Upper lobe of right lung (tissue), 1 donor: Measurements from ENCODE around the gene CCDC14. TPM values are rescaled to one million over a fixed set of nuclear protein-coding genes. Genes with fewer than 3 reads are reported as not detected.
A peak's percentile ranks its signal among the peaks of the same experiment; 100 is the strongest.
"Not testable (repeated sequence)": the region's sequence is repeated elsewhere in the genome, so short reads cannot be mapped to it uniquely, and the experiment has no call there.

ENCODE experiments used
- ATAC-seq: fragments of 200-7000 bp; cut with Tn5 transposase; one replicate; pipeline ENCODE4 v1.9.1; 2020; ENCODE audit warnings: mild to moderate bottlenecking, moderate library complexity
- DNase-seq: peaks from one replicate; pipeline ENCODE4 v3.0.0-alpha.2; 2020
- H3K27ac ChIP-seq: fragments of 200-600 bp; one replicate; pipeline ENCODE4 v1.8.0; 2022
- H3K27me3 ChIP-seq: fragments of 200-600 bp; one replicate; pipeline ENCODE4 v1.8.0; 2022; ENCODE audit warnings: mild to moderate bottlenecking
- H3K36me3 ChIP-seq: fragments of 200-600 bp; one replicate; pipeline ENCODE4 v1.8.0; 2022
- H3K4me1 ChIP-seq: fragments of 200-600 bp; one replicate; pipeline ENCODE4 v1.8.0; 2022
- H3K4me3 ChIP-seq: fragments of 200-600 bp; one replicate; pipeline ENCODE4 v1.8.0; 2022; ENCODE audit warnings: mild to moderate bottlenecking
- H3K9me3 ChIP-seq: fragments of 200-600 bp; one replicate; pipeline ENCODE4 v1.8.0; 2022
- intact Hi-C: fragments of 100-400 bp; cut with DNase I; formaldehyde crosslinking; loops from one replicate; pipeline ENCODE4 v1.11.0; 2022
- long read RNA-seq: library from polyadenylated mRNA; unstranded; transcript quantifications from one replicate; pipeline ENCODE4 v2.0.0, GENCODE V29; 2021
- total RNA-seq: library from RNA; stranded (reverse); fragmentation: NEBNext Ultra II Directional; extraction: Animal tissue kit (Norgen Biotek cat#: 25700); gene quantifications from one replicate; pipeline ENCODE4 v1.2.1, GENCODE V29; 2021
- TF ChIP-seq, protein P1 (sequence below): fragments of 200-600 bp; IDR thresholded peaks from one replicate; pipeline ENCODE4 v1.8.0; 2022; ENCODE audit warnings: antibody characterized with exemption
- donor health status: DM: no; HTN: yes; CAD: no; lungs with severe emphysema.

CCDC14 gene, protein sequence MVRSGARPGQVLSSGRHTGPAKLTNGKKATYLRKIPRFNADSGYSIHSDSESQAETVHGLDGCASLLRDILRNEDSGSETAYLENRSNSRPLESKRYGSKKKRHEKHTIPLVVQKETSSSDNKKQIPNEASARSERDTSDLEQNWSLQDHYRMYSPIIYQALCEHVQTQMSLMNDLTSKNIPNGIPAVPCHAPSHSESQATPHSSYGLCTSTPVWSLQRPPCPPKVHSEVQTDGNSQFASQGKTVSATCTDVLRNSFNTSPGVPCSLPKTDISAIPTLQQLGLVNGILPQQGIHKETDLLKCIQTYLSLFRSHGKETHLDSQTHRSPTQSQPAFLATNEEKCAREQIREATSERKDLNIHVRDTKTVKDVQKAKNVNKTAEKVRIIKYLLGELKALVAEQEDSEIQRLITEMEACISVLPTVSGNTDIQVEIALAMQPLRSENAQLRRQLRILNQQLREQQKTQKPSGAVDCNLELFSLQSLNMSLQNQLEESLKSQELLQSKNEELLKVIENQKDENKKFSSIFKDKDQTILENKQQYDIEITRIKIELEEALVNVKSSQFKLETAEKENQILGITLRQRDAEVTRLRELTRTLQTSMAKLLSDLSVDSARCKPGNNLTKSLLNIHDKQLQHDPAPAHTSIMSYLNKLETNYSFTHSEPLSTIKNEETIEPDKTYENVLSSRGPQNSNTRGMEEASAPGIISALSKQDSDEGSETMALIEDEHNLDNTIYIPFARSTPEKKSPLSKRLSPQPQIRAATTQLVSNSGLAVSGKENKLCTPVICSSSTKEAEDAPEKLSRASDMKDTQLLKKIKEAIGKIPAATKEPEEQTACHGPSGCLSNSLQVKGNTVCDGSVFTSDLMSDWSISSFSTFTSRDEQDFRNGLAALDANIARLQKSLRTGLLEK
- 38.6 TPM for total RNA-seq
- long read RNA-seq, full-length matches to known transcripts: 9 of 26 reads
- long read RNA-seq, partial matches to known transcripts: 4 of 26 reads
- long read RNA-seq, other reads (novel, unspliced or antisense): 13 of 26 reads

DNA sequence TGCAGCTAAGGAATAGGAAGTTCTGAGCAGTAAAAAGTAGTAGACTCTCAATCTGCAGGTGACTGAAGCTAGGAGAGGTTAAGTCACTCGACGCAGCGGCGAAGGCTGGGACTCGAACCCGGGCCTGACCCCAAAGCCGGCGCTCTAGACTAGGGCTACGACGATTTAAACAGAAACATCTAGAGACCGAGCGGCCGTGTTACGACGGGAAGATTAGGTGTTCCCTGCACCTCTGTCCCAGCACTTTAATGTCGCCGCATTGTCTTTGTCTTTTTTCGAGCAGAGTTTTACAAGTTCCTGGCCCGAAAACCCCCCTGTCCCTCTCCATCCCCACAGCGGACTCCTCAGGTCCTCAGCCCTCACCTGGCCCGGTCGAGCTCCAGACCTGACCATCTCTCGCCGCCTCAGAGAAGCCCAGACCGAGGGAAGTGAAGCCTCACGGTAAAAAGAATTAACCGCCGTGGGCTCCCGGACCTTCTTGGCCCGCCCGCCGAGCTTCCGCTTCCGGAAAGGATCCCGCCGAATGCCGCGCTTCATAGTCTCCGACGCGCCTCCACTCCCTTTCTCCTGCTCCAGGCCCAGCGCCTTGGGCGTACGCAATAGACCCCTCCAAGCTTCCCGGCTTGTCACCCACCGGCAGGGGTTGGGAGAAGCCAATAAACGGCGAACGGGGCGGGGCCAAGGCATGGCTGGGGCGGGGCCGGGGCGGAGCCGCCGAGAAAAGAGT lies at the start of gene CCDC14:
Gene CCDC14, minus strand, starts transcription at position 449 of the 727 bp plus-strand sequence. Its CDS starts 56 bp downstream, at position 393.
- H3K27ac ChIP-seq: peak within 1 kb of the TSS; percentile 84
- peak within 1 kb of the TSS; percentile 82 for H3K4me3 ChIP-seq
- no peaks in the 10 kb centered on the region for H3K27me3 ChIP-seq
- TF ChIP-seq, protein P1, sequence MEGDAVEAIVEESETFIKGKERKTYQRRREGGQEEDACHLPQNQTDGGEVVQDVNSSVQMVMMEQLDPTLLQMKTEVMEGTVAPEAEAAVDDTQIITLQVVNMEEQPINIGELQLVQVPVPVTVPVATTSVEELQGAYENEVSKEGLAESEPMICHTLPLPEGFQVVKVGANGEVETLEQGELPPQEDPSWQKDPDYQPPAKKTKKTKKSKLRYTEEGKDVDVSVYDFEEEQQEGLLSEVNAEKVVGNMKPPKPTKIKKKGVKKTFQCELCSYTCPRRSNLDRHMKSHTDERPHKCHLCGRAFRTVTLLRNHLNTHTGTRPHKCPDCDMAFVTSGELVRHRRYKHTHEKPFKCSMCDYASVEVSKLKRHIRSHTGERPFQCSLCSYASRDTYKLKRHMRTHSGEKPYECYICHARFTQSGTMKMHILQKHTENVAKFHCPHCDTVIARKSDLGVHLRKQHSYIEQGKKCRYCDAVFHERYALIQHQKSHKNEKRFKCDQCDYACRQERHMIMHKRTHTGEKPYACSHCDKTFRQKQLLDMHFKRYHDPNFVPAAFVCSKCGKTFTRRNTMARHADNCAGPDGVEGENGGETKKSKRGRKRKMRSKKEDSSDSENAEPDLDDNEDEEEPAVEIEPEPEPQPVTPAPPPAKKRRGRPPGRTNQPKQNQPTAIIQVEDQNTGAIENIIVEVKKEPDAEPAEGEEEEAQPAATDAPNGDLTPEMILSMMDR: no peak
- intact Hi-C loops: no loop called here
- H3K36me3 ChIP-seq: no peaks in the 10 kb centered on the region
- peak; percentile 100 for ATAC-seq
- DNase-seq: peak; percentile 97
- H3K9me3 ChIP-seq: no peaks in the 10 kb centered on the region
- peaks cover 13% of the 10 kb centered on the region for H3K4me1 ChIP-seq

DNA sequence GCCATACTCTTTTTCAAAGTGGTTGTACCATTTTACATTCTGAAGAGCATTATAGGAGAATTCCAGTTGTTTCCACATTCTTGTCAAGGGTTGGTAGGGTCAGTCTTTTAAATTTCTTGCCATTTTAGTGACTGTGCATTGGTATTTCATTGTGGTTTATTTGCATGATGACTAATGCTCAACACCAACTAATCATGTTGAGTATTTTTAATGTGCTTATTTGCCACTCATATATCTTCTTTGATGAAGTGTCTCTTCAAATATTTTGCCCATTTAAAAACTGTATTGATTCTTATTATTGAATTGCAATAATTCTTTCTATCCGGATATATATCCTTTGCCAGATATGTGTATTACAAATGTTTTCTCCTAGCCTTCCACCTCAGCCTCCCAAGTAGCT lies 47.3 kb upstream of the CCDC14 start:
- DNase-seq, H3K36me3 ChIP-seq, H3K4me3 ChIP-seq, H3K27me3 ChIP-seq, H3K4me1 ChIP-seq, intact Hi-C loops, H3K27ac ChIP-seq, ATAC-seq, H3K9me3 ChIP-seq: not testable (repeated sequence)

DNA sequence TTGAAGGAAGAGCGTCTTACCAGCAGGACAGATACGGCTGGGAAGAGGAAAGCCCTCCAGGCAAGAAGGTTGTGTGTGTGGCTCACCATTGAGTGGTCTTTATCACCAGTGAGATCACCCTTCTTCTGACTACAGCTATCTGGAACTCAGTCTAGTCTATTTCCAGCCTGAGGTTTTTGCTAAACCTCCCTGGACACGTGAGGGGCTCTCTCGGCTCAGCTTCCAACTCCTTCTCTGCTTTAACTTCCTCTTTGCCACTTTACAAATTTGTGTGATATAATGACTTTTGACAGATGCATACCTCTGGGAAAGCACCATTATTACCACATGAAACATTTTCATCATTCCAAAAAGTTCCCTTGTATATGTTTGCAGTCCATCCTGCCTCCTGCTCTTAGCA lies 46.2 kb upstream of the CCDC14 start:
- Histone ChIP-seq H3K27me3 (no peaks in the 10 kb centered on the region), H3K9me3 (no peaks in the 10 kb centered on the region), H3K27ac (no peak overlapping the region), H3K4me1 (no peaks in the 10 kb centered on the region), H3K4me3 (no peak overlapping the region), H3K36me3 (no peaks in the 10 kb centered on the region)
- ATAC-seq (no peak), DNase-seq (no peak)
- intact Hi-C loops: no loop called here
- TF ChIP-seq, protein P1: no peak

DNA sequence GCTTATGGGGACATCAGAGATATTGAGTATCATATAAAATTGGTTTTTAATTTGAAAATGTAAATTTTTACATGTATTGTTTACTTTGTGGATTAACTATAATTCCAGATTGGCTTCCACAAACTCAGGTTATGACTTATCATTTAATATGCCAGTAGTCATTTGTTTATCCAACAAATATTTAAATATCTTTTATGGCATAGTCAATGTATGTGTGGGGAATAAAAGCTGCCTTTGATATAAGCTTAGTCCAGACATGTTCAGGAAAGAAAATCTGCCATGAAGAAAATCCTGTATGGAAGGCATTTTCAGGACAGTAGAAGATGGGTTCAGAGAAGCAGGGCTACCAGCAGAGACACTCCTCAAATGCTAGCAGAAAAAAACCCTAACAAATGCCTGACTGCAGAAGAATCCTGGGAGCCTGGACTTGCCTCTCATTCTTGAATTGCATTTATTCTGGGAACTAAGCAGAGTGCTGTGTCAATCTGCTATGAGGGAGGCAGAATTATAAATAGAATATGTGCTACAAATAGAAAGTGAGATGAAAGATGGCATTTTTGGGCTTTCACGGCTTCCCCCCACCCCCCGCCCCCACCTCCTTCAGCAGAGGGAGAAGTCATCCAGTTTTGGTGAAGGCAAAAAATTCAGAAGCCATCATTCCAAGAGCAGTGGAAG lies 41.5 kb upstream of the CCDC14 start:
- ATAC-seq, H3K4me3 ChIP-seq, intact Hi-C loops, H3K27ac ChIP-seq, H3K4me1 ChIP-seq, DNase-seq, H3K36me3 ChIP-seq, H3K27me3 ChIP-seq, H3K9me3 ChIP-seq: not testable (repeated sequence)

DNA sequence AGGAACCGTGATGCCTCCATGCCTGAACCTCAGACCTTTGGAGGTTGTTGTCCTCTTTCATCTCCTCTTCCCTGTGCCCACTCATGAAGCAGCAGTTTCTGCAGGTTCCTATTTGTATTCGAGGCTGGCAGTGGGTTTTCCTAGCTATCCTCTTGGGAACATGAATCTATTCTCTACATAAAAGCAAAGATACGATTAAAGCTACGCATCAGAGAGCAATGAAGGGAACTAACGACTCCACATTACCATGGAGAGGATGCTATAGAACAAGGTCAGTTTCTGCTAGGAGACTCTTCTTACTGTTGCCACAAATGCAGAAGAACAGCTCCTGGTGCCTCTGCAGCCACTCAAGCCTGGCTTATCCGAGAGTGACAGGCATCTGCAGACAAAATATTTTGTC lies 40.3 kb upstream of the CCDC14 start:
- intact Hi-C loops, H3K4me1 ChIP-seq, H3K9me3 ChIP-seq, DNase-seq, ATAC-seq, H3K27me3 ChIP-seq, H3K36me3 ChIP-seq, H3K4me3 ChIP-seq, H3K27ac ChIP-seq: not testable (repeated sequence)

DNA sequence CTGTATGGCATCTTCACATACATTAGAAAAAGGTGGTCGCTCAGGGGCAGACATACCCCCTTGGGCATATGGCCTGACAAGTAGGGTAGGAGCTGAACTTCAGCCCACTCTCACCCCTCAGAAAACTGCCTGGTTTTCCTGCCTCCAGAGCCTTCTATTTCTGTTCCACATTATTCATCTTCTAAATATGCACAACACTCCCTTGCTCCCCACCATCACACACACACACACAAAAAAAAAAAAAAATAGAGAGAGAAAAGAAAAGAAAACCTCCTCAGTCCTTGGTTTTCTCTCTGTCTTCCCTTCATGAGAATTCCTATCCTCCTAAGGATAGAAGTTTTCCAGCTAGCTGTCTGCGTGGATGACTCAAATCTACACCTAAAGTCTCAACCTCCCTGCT lies 36.5 kb upstream of the CCDC14 start:
- H3K4me3 ChIP-seq: no peak overlapping the region
- H3K27me3 ChIP-seq: no peaks in the 10 kb centered on the region
- no peak overlapping the region for H3K27ac ChIP-seq
- no peaks in the 10 kb centered on the region for H3K36me3 ChIP-seq
- H3K9me3 ChIP-seq: no peaks in the 10 kb centered on the region
- DNase-seq: no peak
- no peak for ATAC-seq
- H3K4me1 ChIP-seq: no peaks in the 10 kb centered on the region
- intact Hi-C loops: no loop called here
- TF ChIP-seq, protein P1: no peak
